Measurements from ENCODE around the gene PIK3R5. TPM values are rescaled to one million over a fixed set of nuclear protein-coding genes. Genes with fewer than 3 reads are reported as not detected.

PIK3R5 gene
- polyA plus RNA-seq, 1 donor from 2014 or later = not detected

- Histone ChIP-seq H3F3A (ENCODE audit: insufficient read depth, low read length, poor library complexity, severe bottlenecking) (no peaks in the 10 kb centered on the region), H4K20me1 (ENCODE audit: insufficient read depth) (no peaks in the 10 kb centered on the region), H3K4me3 (ENCODE audit: low read length) (no peak overlapping the region), H3K9me3 (ENCODE audit: low read length) (no peaks in the 10 kb centered on the region), H3K27me3 (ENCODE audit: insufficient read depth, low read depth, low read length) (no peaks in the 10 kb centered on the region), H3K9me2 (ENCODE audit: insufficient read depth, low read length) (no peaks in the 10 kb centered on the region), H3K4me2 (ENCODE audit: low read length) (no peak overlapping the region), H3K9ac (ENCODE audit: low read length) (no peak overlapping the region), H3K27ac (ENCODE audit: low read length) (no peak overlapping the region), H3K79me2 (replicated peaks; ENCODE audit: insufficient read depth, low read length) (no peaks in the 10 kb centered on the region), H2AFZ (ENCODE audit: low read depth, low read length) (no peak overlapping the region), H3K36me3 (ENCODE audit: insufficient read depth, low read length) (no peaks in the 10 kb centered on the region)
- TF ChIP-seq RAD21 (conservative IDR thresholded peaks at IDR 0.05) = no peak
- TF ChIP-seq POLR2AphosphoS5 (IDR thresholded peaks at IDR 0.05) = no peak
- TF ChIP-seq TAF1 (IDR thresholded peaks at IDR 0.05; ENCODE audit: low read depth) = no peak
- no peak for TF ChIP-seq REST (IDR thresholded peaks at IDR 0.05; ENCODE audit: borderline replicate concordance)
- no peak for TF ChIP-seq EZH2 (IDR thresholded peaks at IDR 0.05; ENCODE audit: borderline replicate concordance, insufficient read depth, low read length, poor library complexity, severe bottlenecking)
- TF ChIP-seq MXI1 (conservative IDR thresholded peaks at IDR 0.05; ENCODE audit: poor library complexity, severe bottlenecking) = no peak
- TF ChIP-seq SMC3 (conservative IDR thresholded peaks at IDR 0.05; ENCODE audit: poor library complexity) = no peak
- TF ChIP-seq CTCF (IDR thresholded peaks at IDR 0.05; ENCODE audit: poor library complexity, severe bottlenecking) = no peak
- TF ChIP-seq EP300 (conservative IDR thresholded peaks at IDR 0.05; ENCODE audit: poor library complexity, severe bottlenecking) = no peak
These were observed 54.4 kb downstream of the PIK3R5 start for GRCh38 chr17:8910969-8911604.

DNA sequence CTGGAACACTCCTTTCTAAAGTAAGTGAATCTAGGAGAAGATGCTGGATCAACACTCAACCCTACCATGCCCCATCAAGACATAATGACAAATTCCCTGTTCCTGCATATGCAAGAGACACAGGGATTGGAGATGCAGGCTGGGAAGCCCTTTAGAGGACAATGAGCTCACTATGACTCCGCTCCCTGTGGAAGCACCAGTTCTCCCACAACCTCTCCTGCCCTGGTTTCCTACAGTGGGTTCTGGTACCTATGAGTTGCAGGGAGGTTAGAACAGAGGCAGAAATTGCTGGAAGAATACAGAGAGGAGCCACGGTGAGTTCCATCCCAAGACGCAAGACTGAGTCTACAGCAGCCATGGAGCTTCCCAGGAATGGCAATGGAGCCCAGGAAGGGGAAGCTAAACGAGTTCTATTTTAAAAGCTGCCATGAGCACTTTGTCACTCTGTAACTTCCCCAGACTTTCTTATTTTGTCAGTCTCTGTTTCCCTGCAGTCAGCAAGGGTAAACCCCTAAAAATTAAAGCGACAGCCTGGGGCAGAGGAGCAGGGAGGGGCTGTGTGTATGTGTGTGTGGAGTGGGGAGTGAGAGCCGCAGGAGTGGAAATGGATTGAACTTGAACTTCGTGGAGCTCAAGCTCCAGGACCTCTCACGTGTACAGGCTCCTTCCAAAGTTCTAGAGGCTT is 55.8 kb downstream of the PIK3R5 start:
- no peaks in the 10 kb centered on the region for H3K9me3 ChIP-seq (ENCODE audit: low read length)
- H3K4me2 ChIP-seq (ENCODE audit: low read length) = no peak overlapping the region
- H2AFZ ChIP-seq (ENCODE audit: low read depth, low read length) = no peak overlapping the region
- H3K4me3 ChIP-seq (ENCODE audit: low read length) = no peak overlapping the region
- H3K27ac ChIP-seq (ENCODE audit: low read length) = no peak overlapping the region
- H3K9ac ChIP-seq (ENCODE audit: low read length) = no peak overlapping the region
- no peaks in the 10 kb centered on the region for H4K20me1 ChIP-seq (ENCODE audit: insufficient read depth)
- no peaks in the 10 kb centered on the region for H3K36me3 ChIP-seq (ENCODE audit: insufficient read depth, low read length)
- no peaks in the 10 kb centered on the region for H3K79me2 ChIP-seq (replicated peaks; ENCODE audit: insufficient read depth, low read length)
- no peaks in the 10 kb centered on the region for H3F3A ChIP-seq (ENCODE audit: insufficient read depth, low read length, poor library complexity, severe bottlenecking)
- TF ChIP-seq MXI1 (conservative IDR thresholded peaks at IDR 0.05; ENCODE audit: poor library complexity, severe bottlenecking) (no peak), CTCF (IDR thresholded peaks at IDR 0.05; ENCODE audit: poor library complexity, severe bottlenecking) (no peak), EZH2 (IDR thresholded peaks at IDR 0.05; ENCODE audit: borderline replicate concordance, insufficient read depth, low read length, poor library complexity, severe bottlenecking) (no peak), POLR2AphosphoS5 (IDR thresholded peaks at IDR 0.05) (no peak), REST (IDR thresholded peaks at IDR 0.05; ENCODE audit: borderline replicate concordance) (no peak), RAD21 (conservative IDR thresholded peaks at IDR 0.05) (no peak), EP300 (conservative IDR thresholded peaks at IDR 0.05; ENCODE audit: poor library complexity, severe bottlenecking) (no peak), TAF1 (IDR thresholded peaks at IDR 0.05; ENCODE audit: low read depth) (no peak), SMC3 (conservative IDR thresholded peaks at IDR 0.05; ENCODE audit: poor library complexity) (no peak)
- no peaks in the 10 kb centered on the region for H3K9me2 ChIP-seq (ENCODE audit: insufficient read depth, low read length)
- no peaks in the 10 kb centered on the region for H3K27me3 ChIP-seq (ENCODE audit: insufficient read depth, low read depth, low read length)

All from neural cell (in vitro differentiated cells).